Neural progenitor cell (in vitro differentiated cells): ENCODE results near the gene ZFP36.

Experiments
- CTCF ChIP-seq: fragments of 200-600 bp; sonication (generic); IDR thresholded peaks from 2 replicates; pipeline ENCODE4 v1.5.1; 2017; ENCODE audit warnings: antibody characterized with exemption, mild to moderate bottlenecking
- EZH2phosphoT487 ChIP-seq: fragments of 200-600 bp; sonication (generic); IDR thresholded peaks from 2 replicates; pipeline ENCODE4 v1.6.1; 2017; ENCODE audit warnings: antibody characterized with exemption

GRCh38 chr19:39359026-39359425 lies 47.6 kb upstream of the ZFP36 start:
- TF ChIP-seq EZH2phosphoT487, result no peak
- no peak for TF ChIP-seq CTCF
